Endothelial cell of umbilical vein (primary cell): ENCODE measurements around the gene METTL25. TPM values are rescaled to one million over a fixed set of nuclear protein-coding genes. Genes with fewer than 3 reads are reported as not detected.

Source experiments
- BruUV-seq: library from RNA; stranded (reverse); fragments of 400-500 nt; replicated peaks from 2 replicates; lab custom pipeline; 2021; lab: Mats Ljungman, UMichigan
- CTCF ChIA-PET: fragments of 300-600, 350-600 bp; sonication (Branson Sonifier 250); formaldehyde crosslinking; loops from one replicate; lab custom pipeline; 2021; ENCODE audit warnings: antibody characterized with exemption, inconsistent platforms; lab: Charles Lee
- POLR2A ChIA-PET: fragments of 300-600, 350-600 bp; sonication (Branson Sonifier 250); formaldehyde crosslinking; loops from one replicate; lab custom pipeline; 2021; ENCODE audit warnings: antibody characterized with exemption, inconsistent platforms; lab: Charles Lee
- DNase-seq: peaks from one replicate; pipeline ENCODE4 v3.0.0-alpha.2; 2011; ENCODE audit warnings: low read depth, low spot score
- FAIRE-seq: peaks from 2 replicates; lab custom pipeline; 2011; peaks lifted over from hg19 to GRCh38; lab: Jason Lieb, UNC
- H2AFZ ChIP-seq: 2 replicates; pipeline ENCODE4 v1.6.0; 2012; ENCODE audit warnings: low read depth, low read length, control low read depth, inconsistent platforms
- H3K27ac ChIP-seq: 2 replicates; pipeline ENCODE4 v1.5.1; 2011; ENCODE audit warnings: low read depth, mild to moderate bottlenecking, control low read depth, low read length, moderate library complexity; ENCODE audit not compliant: insufficient read depth
- H3K27me3 ChIP-seq, 2 experiments: 2 replicates each; pipeline versions ENCODE4 v1.6.0 to v1.6.1; 2011; ENCODE audit warnings: low read length in 2 of 2, mixed read lengths in 1 of 2; ENCODE audit not compliant: control insufficient read depth in 2 of 2, insufficient read depth in 2 of 2
- H3K36me3 ChIP-seq, 2 experiments: 2 replicates in 1 of 2; 3 replicates in 1 of 2; pipeline ENCODE4 v1.5.1; 2011; ENCODE audit warnings: low read length in 2 of 2, mild to moderate bottlenecking in 1 of 2, moderate library complexity in 1 of 2; ENCODE audit not compliant: control insufficient read depth in 2 of 2, insufficient read depth in 2 of 2; ENCODE audit errors: extremely low read depth in 1 of 2
- H3K4me1 ChIP-seq: 3 replicates; pipeline ENCODE4 v1.5.1; 2011; ENCODE audit warnings: mild to moderate bottlenecking, low read length; ENCODE audit not compliant: control insufficient read depth, insufficient read depth; ENCODE audit errors: extremely low read depth
- H3K4me2 ChIP-seq: 2 replicates; pipeline ENCODE4 v1.6.1; 2011; ENCODE audit warnings: low read length, control low read depth, mixed read lengths; ENCODE audit not compliant: insufficient read depth
- H3K4me3 ChIP-seq, 3 experiments: fragments of 200-600 bp in 1 of 3; sonication (generic), shearing (Covaris generic) in 1 of 3; replicated peaks in 1 of 3; 2 replicates each; pipeline ENCODE4 v1.5.1; 2011 to 2016; ENCODE audit warnings: control low read depth in 3 of 3, low read length in 3 of 3, mild to moderate bottlenecking in 2 of 3, inconsistent platforms in 1 of 3, low read depth in 1 of 3, moderate library complexity in 1 of 3; ENCODE audit not compliant: insufficient read depth in 1 of 3
- H3K79me2 ChIP-seq: 2 replicates; pipeline ENCODE4 v1.6.0; 2012; ENCODE audit warnings: low read length, inconsistent platforms; ENCODE audit not compliant: control insufficient read depth, insufficient read depth
- H3K9ac ChIP-seq: replicated peaks from 2 replicates; pipeline ENCODE3; 2011; ENCODE audit warnings: low read length, control low read depth; ENCODE audit not compliant: insufficient read depth; ENCODE audit errors: extremely low read depth
- H3K9me1 ChIP-seq: replicated peaks from 3 replicates; pipeline ENCODE4 v1.6.0; 2011; ENCODE audit warnings: mild to moderate bottlenecking, low read length; ENCODE audit not compliant: control insufficient read depth, insufficient read depth; ENCODE audit errors: extremely low read depth
- H3K9me3 ChIP-seq: replicated peaks from 2 replicates; pipeline ENCODE4 v1.5.1; 2012; ENCODE audit warnings: low read length, inconsistent platforms; ENCODE audit not compliant: control insufficient read depth, insufficient read depth
- H4K20me1 ChIP-seq: replicated peaks from 2 replicates; pipeline ENCODE3; 2011; ENCODE audit warnings: mild to moderate bottlenecking, low read length; ENCODE audit not compliant: control insufficient read depth, insufficient read depth; ENCODE audit errors: extremely low read depth
- CTCF ChIP-seq, 2 donors: IDR thresholded peaks; 1 replicate in 1 of 2; 2 replicates in 1 of 2; pipeline ENCODE4 v1.5.1; 2011; ENCODE audit warnings: low read length in 2 of 2, mild to moderate bottlenecking in 2 of 2, moderate library complexity in 2 of 2, control low read depth in 1 of 2, inconsistent platforms in 1 of 2, low read depth in 1 of 2; ENCODE audit not compliant: insufficient read depth in 1 of 2; ENCODE audit errors: extremely low read depth in 1 of 2
- EZH2 ChIP-seq: IDR thresholded peaks from 2 replicates; pipeline ENCODE4 v1.6.1; 2012; ENCODE audit warnings: borderline replicate concordance, low read depth, mild to moderate bottlenecking, moderate library complexity, low read length, inconsistent platforms; ENCODE audit not compliant: severe bottlenecking
- FOS ChIP-seq: IDR thresholded peaks from 2 replicates; pipeline ENCODE4 v1.6.1; 2011; ENCODE audit warnings: mild to moderate bottlenecking, low read length, moderate library complexity, borderline replicate concordance; ENCODE audit not compliant: insufficient read depth
- GATA2 ChIP-seq: IDR thresholded peaks from 2 replicates; pipeline ENCODE4 v1.7.0; 2011; ENCODE audit warnings: low read depth, mild to moderate bottlenecking, moderate library complexity, mixed read lengths, low read length; ENCODE audit not compliant: insufficient read length, insufficient read depth
- MAX ChIP-seq: IDR thresholded peaks from 2 replicates; pipeline ENCODE4 v1.6.1; 2011; ENCODE audit not compliant: insufficient read depth, insufficient read length
- MYC ChIP-seq: IDR thresholded peaks from one replicate; pipeline ENCODE4 v1.6.1; 2011; ENCODE audit warnings: mild to moderate bottlenecking, low read depth, low read length
- POLR2AphosphoS5 ChIP-seq: IDR thresholded peaks from 2 replicates; pipeline ENCODE4 v1.6.1; 2012; ENCODE audit warnings: low read depth, mild to moderate bottlenecking, control low read depth, low read length, moderate library complexity; ENCODE audit not compliant: insufficient read depth
- dilution Hi-C: fragments of 300-500 bp; cut with MboI; formaldehyde crosslinking; loops from one replicate; pipeline ENCODE4 v1.15.0; 2019; ENCODE audit warnings: low sequenced_read_pairs; ENCODE audit not compliant: extremely low pct_ligation_motif_present
- intact Hi-C: fragments of 100-400 bp; cut with micrococcal nuclease; formaldehyde crosslinking; loops from one replicate; pipeline ENCODE4 v1.10.0; 2022
- polyA plus RNA-seq, 4 experiments: library from polyadenylated mRNA; depleted of rRNA in 3 of 4; stranded (reverse) in 3 of 4; unstranded in 1 of 4; fragments of >200 nt; gene quantifications; 2 replicates each; pipeline versions ENCODE4 v1.2.1 to v1.2.3, GENCODE V29; 2011 to 2012; ENCODE audit warnings: missing spikeins in 1 of 4
- total RNA-seq: library from RNA; stranded (reverse); gene quantifications from 2 replicates; pipeline ENCODE4 v1.2.3, GENCODE V29; 2021

Gene METTL25
- total and polyA plus RNA-seq, 2 donors (not counting 3 experiments of a cell fraction or from before 2014, with no cell fraction given): 6.5 to 8.5 TPM

GRCh38 chr12:82406651-82407050, 48.3 kb downstream of the METTL25 start:
- POLR2A ChIA-PET: no interaction called here
- dilution Hi-C loops: no loop called here
- FAIRE-seq: no peak

More at GRCh38 chr12:82406651-82407050, 48.3 kb downstream of the METTL25 start:
- Histone ChIP-seq H3K27me3 (no peaks in the 10 kb centered on the region), H4K20me1 (no peaks in the 10 kb centered on the region), H3K27ac (peak overlapping the region; percentile 62), H3K79me2 (no peaks in the 10 kb centered on the region), H3K9ac (no peak overlapping the region), H2AFZ (peak overlapping the region; percentile 58), H3K4me3 (no peak overlapping the region), H3K4me2 (peak overlapping the region; percentile 79), H3K9me3 (no peaks in the 10 kb centered on the region), H3K36me3 (no peaks in the 10 kb centered on the region), H3K9me1 (no peaks in the 10 kb centered on the region), H3K4me1 (peaks cover 28% of the 10 kb centered on the region)
- intact Hi-C loops: loop anchor here (5.0 kb wide), 1 partner anchor 71 kb away; no protein-coding TSS in a partner anchor
- BruUV-seq: no TSS peak
- no peak for TF ChIP-seq MAX
- TF ChIP-seq FOS: no peak
- TF ChIP-seq CTCF (IDR thresholded peaks at IDR 0.05; ENCODE audit: extremely low read depth in 1 of 2, insufficient read depth in 1 of 2, low read depth in 1 of 2, low read length in 2 of 2): no peak
- TF ChIP-seq MYC: no peak
- no peak for TF ChIP-seq GATA2
- no peak for TF ChIP-seq EZH2
- TF ChIP-seq POLR2AphosphoS5: no peak
- CTCF ChIA-PET: no interaction called here
- DNase-seq: peak; percentile 55
